SU-DHL-6 (cell line): Measurements from ENCODE around the gene RUNX1.

Experiments
- H2AFZ ChIP-seq: fragments of 200-600 bp; sonication (generic); 2 replicates; pipeline ENCODE4 v1.6.1; 2014; ENCODE audit warnings: low read depth, mild to moderate bottlenecking, moderate library complexity, mixed read lengths, antibody characterized with exemption, low read length; ENCODE audit not compliant: severe bottlenecking
- H3F3A ChIP-seq: fragments of 200-600 bp; shearing (Covaris generic); 2 replicates; pipeline ENCODE4 v1.6.0; 2016; ENCODE audit warnings: antibody characterized with exemption, mild to moderate bottlenecking; ENCODE audit not compliant: insufficient read depth
- H3K27ac ChIP-seq: fragments of 200-600 bp; sonication (generic); 2 replicates; pipeline ENCODE4 v1.5.1; 2016; ENCODE audit warnings: low read depth, mild to moderate bottlenecking, low read length, moderate library complexity, mixed read lengths
- H3K27me3 ChIP-seq: fragments of 200-600 bp; sonication (generic), shearing (Covaris generic); 2 replicates; pipeline ENCODE4 v1.6.0; 2014; ENCODE audit warnings: mild to moderate bottlenecking, low read length
- H3K36me3 ChIP-seq: fragments of 200-600 bp; sonication (generic); 2 replicates; pipeline ENCODE4 v1.6.1; 2014; ENCODE audit warnings: mild to moderate bottlenecking, low read length, mixed read lengths
- H3K4me2 ChIP-seq: fragments of 300-600, 200-600 bp; shearing (Covaris generic), sonication (generic); 2 replicates; pipeline ENCODE4 v1.6.0; 2014; ENCODE audit warnings: low read length, low read depth, mild to moderate bottlenecking; ENCODE audit not compliant: poor library complexity, severe bottlenecking
- H3K4me3 ChIP-seq: fragments of 200-600 bp; sonication (generic); 2 replicates; pipeline ENCODE4 v1.5.1; 2014; ENCODE audit warnings: antibody characterized with exemption, low read length, mild to moderate bottlenecking, mixed read lengths; ENCODE audit not compliant: insufficient read depth, poor library complexity, severe bottlenecking
- H3K79me2 ChIP-seq: fragments of 200-600 bp; sonication (generic); 2 replicates; pipeline ENCODE4 v1.6.1; 2014; ENCODE audit warnings: mild to moderate bottlenecking, low read length, moderate library complexity; ENCODE audit not compliant: insufficient read depth
- H3K9ac ChIP-seq: fragments of 200-600 bp; sonication (generic); 2 replicates; pipeline ENCODE4 v1.7.0; 2014; ENCODE audit warnings: mild to moderate bottlenecking, low read length
- H3K9me2 ChIP-seq: fragments of 200-600 bp; sonication (generic); replicated peaks from 2 replicates; pipeline ENCODE4 v1.6.1; 2014; ENCODE audit warnings: low read length; ENCODE audit not compliant: insufficient read depth
- H3K9me3 ChIP-seq: fragments of 200-600 bp; sonication (generic); 2 replicates; pipeline ENCODE4 v1.6.1; 2014; ENCODE audit warnings: low read length, mixed read lengths; ENCODE audit not compliant: insufficient read depth
- H4K20me1 ChIP-seq: fragments of 200-600 bp; sonication (generic); 2 replicates; pipeline ENCODE4 v1.6.1; 2014; ENCODE audit warnings: low read depth, mild to moderate bottlenecking, antibody characterized with exemption, low read length, moderate library complexity, mixed read lengths
- CTCF ChIP-seq: fragments of 200-600 bp; sonication (generic); IDR thresholded peaks from one replicate; pipeline ENCODE4 v1.5.1; 2017; ENCODE audit warnings: antibody characterized with exemption, mild to moderate bottlenecking, low read length, moderate library complexity; ENCODE audit not compliant: insufficient read depth, poor library complexity, severe bottlenecking
- EZH2phosphoT487 ChIP-seq: fragments of 200-600 bp; sonication (generic), shearing (Covaris generic); conservative IDR thresholded peaks from 2 replicates; pipeline ENCODE4 v1.6.1; 2018; ENCODE audit warnings: mild to moderate bottlenecking, antibody characterized with exemption, low read length, moderate library complexity, mixed read lengths

Gene RUNX1

DNA sequence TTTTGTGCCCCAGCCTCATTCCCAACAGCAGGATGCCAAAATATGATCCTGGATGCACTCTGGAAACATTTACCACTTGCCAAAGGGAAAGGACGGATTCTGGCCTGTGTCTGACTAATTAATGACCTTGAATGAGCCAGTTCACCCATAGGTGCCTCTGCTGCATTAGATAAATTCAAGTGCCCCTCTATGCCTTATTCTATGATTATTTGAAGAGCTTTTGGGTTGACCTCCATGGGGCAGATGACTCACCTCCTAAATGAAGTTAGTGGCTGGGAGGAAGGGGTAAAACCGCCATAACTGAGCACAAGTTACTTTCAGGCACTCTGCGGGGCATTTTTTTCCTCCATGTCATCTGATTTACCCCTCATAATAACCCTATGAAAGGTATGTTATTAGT is 282.2 kb downstream of the RUNX1 start:
- Histone ChIP-seq H4K20me1 (no peaks in the 10 kb centered on the region), H3K4me3 (no peak overlapping the region)
- TF ChIP-seq EZH2phosphoT487 (no peak), CTCF (no peak)

GRCh38 chr21:34765619-34766018 is 283.5 kb downstream of the RUNX1 start:
- Histone ChIP-seq H3K9ac (no peak overlapping the region), H3F3A (no peaks in the 10 kb centered on the region), H3K4me2 (no peak overlapping the region), H3K27me3 (no peaks in the 10 kb centered on the region), H4K20me1 (no peaks in the 10 kb centered on the region), H3K4me3 (no peak overlapping the region), H3K9me3 (no peaks in the 10 kb centered on the region), H3K36me3 (no peaks in the 10 kb centered on the region), H2AFZ (no peak overlapping the region), H3K27ac (no peak overlapping the region), H3K79me2 (no peaks in the 10 kb centered on the region), H3K9me2 (no peaks in the 10 kb centered on the region)
- no peak for TF ChIP-seq CTCF
- no peak for TF ChIP-seq EZH2phosphoT487

More for the DNA sequence above, 282.2 kb downstream of the RUNX1 start:
- H3K9me2 ChIP-seq, result no peaks in the 10 kb centered on the region
- no peaks in the 10 kb centered on the region for H3F3A ChIP-seq
- H3K9ac ChIP-seq, result no peak overlapping the region
- no peak overlapping the region for H3K27ac ChIP-seq
- H3K9me3 ChIP-seq, result no peaks in the 10 kb centered on the region
- H2AFZ ChIP-seq, result no peak overlapping the region
- no peaks in the 10 kb centered on the region for H3K36me3 ChIP-seq
- no peak overlapping the region for H3K4me2 ChIP-seq
- no peaks in the 10 kb centered on the region for H3K79me2 ChIP-seq
- no peaks in the 10 kb centered on the region for H3K27me3 ChIP-seq

GRCh38 chr21:34764715-34765284 is 284.3 kb downstream of the RUNX1 start:
- TF ChIP-seq EZH2phosphoT487, result no peak
- TF ChIP-seq CTCF, result no peak
- Histone ChIP-seq H3K27me3 (no peaks in the 10 kb centered on the region), H4K20me1 (no peaks in the 10 kb centered on the region), H3K79me2 (no peaks in the 10 kb centered on the region), H3K36me3 (no peaks in the 10 kb centered on the region), H3F3A (no peaks in the 10 kb centered on the region), H3K9me2 (no peaks in the 10 kb centered on the region), H3K4me3 (no peak overlapping the region), H3K9me3 (no peaks in the 10 kb centered on the region), H3K27ac (no peak overlapping the region), H3K4me2 (no peak overlapping the region), H2AFZ (no peak overlapping the region), H3K9ac (no peak overlapping the region)
